Fibroblast of lung (primary cell): ENCODE measurements around the gene TSHZ2. TPM values are rescaled to one million over a fixed set of nuclear protein-coding genes. Genes with fewer than 3 reads are reported as not detected.
A peak's percentile ranks its signal among the peaks of the same experiment; 100 is the strongest.

Source experiments
- DNase-seq, 2 donors: peaks; one replicate each; pipeline versions ENCODE4 v3.0.0 to v3.0.0-alpha.2; 2010; ENCODE audit warnings: low read depth in 2 of 2
- H2AFZ ChIP-seq: 2 replicates; pipeline ENCODE4 v1.5.1; 2012; ENCODE audit warnings: low read length, control low read depth, inconsistent platforms
- H3K27ac ChIP-seq: 2 replicates; pipeline ENCODE4 v1.5.1; 2011; ENCODE audit warnings: low read length, control low read depth; ENCODE audit not compliant: insufficient read depth
- H3K27me3 ChIP-seq: 2 replicates; pipeline ENCODE4 v1.5.1; 2011; ENCODE audit warnings: mild to moderate bottlenecking, low read length; ENCODE audit not compliant: control insufficient read depth, insufficient read depth
- H3K36me3 ChIP-seq: 2 replicates; pipeline ENCODE4 v1.5.1; 2011; ENCODE audit warnings: low read length; ENCODE audit not compliant: control insufficient read depth, insufficient read depth
- H3K4me1 ChIP-seq: 2 replicates; pipeline ENCODE4 v1.5.1; 2011; ENCODE audit warnings: low read length; ENCODE audit not compliant: control insufficient read depth, insufficient read depth; ENCODE audit errors: extremely low read depth
- H3K4me2 ChIP-seq: 2 replicates; pipeline ENCODE4 v1.5.1; 2011; ENCODE audit warnings: low read length, control low read depth; ENCODE audit not compliant: insufficient read depth; ENCODE audit errors: extremely low read depth
- H3K4me3 ChIP-seq, 4 experiments: fragments of 200-600 bp in 1 of 4; sonication (generic) in 1 of 4; replicated peaks in 1 of 4; 2 replicates each; pipeline ENCODE4 v1.5.1; 2011 to 2016; ENCODE audit warnings: low read length in 4 of 4, low read depth in 3 of 4, mild to moderate bottlenecking in 3 of 4, control low read depth in 2 of 4, inconsistent platforms in 1 of 4, mixed read lengths in 1 of 4; ENCODE audit not compliant: insufficient read depth in 1 of 4; ENCODE audit errors: control extremely low read depth in 1 of 4
- H3K79me2 ChIP-seq: 2 replicates; pipeline ENCODE4 v1.5.1; 2012; ENCODE audit warnings: mild to moderate bottlenecking, low read length, inconsistent platforms; ENCODE audit not compliant: control insufficient read depth, insufficient read depth
- H3K9ac ChIP-seq: 2 replicates; pipeline ENCODE4 v1.5.1; 2011; ENCODE audit warnings: mild to moderate bottlenecking, low read length, control low read depth; ENCODE audit not compliant: insufficient read depth
- H3K9me3 ChIP-seq: 2 replicates; pipeline ENCODE4 v1.5.1; 2012; ENCODE audit warnings: low read depth, low read length; ENCODE audit not compliant: control insufficient read depth, insufficient read depth
- H4K20me1 ChIP-seq: 2 replicates; pipeline ENCODE4 v1.5.1; 2011; ENCODE audit warnings: low read length; ENCODE audit not compliant: control insufficient read depth, insufficient read depth; ENCODE audit errors: extremely low read depth
- CTCF ChIP-seq, 2 donors: IDR thresholded peaks in 1 of 2; conservative IDR thresholded peaks in 1 of 2; 1 replicate in 1 of 2; 2 replicates in 1 of 2; pipeline ENCODE4 v1.5.1; 2011 to 2012; ENCODE audit warnings: low read length in 2 of 2, control low read depth in 1 of 2, inconsistent platforms in 1 of 2, low read depth in 1 of 2, mild to moderate bottlenecking in 1 of 2
- EZH2 ChIP-seq: IDR thresholded peaks from 2 replicates; pipeline ENCODE4 v1.5.1; 2012; ENCODE audit warnings: low read length, control low read depth, mild to moderate bottlenecking; ENCODE audit errors: missing control alignments
- polyA plus RNA-seq, 2 donors: library from polyadenylated mRNA; depleted of rRNA in 1 of 2; stranded (reverse) in 1 of 2; unstranded in 1 of 2; fragments of >200 nt; gene quantifications; 2 replicates each; pipeline ENCODE4 v1.2.1, GENCODE V29; 2011 to 2012; ENCODE audit warnings: missing spikeins in 1 of 2
- total RNA-seq: library from RNA; depleted of rRNA; stranded (reverse); fragments of >200 nt; gene quantifications from 2 replicates; pipeline ENCODE4 v1.2.1, GENCODE V29; 2014

TSHZ2 gene
- total and polyA plus RNA-seq, 2 donors (not counting 1 experiment from before 2014, with no cell fraction given), result 0.15 to 2.6 TPM

- TF ChIP-seq CTCF (conservative IDR thresholded peaks at IDR 0.05 in 1 of 2, IDR thresholded peaks at IDR 0.05 in 1 of 2; ENCODE audit: low read depth in 1 of 2, low read length in 2 of 2) (no peak), EZH2 (no peak)
- H3K36me3 ChIP-seq, result no peaks in the 10 kb centered on the region
These were observed 180.1 kb downstream of the TSHZ2 start for GRCh38 chr20:53152228-53152627.

GRCh38 chr20:53154540-53154939, 182.4 kb downstream of the TSHZ2 start:
- Histone ChIP-seq H3K4me3 (no peak overlapping the region), H3K79me2 (no peaks in the 10 kb centered on the region), H4K20me1 (no peaks in the 10 kb centered on the region), H3K9me3 (no peaks in the 10 kb centered on the region), H3K36me3 (no peaks in the 10 kb centered on the region), H3K4me2 (no peak overlapping the region), H3K27me3 (no peaks in the 10 kb centered on the region), H3K9ac (no peak overlapping the region), H2AFZ (no peak overlapping the region), H3K4me1 (no peaks in the 10 kb centered on the region), H3K27ac (no peak overlapping the region)
- DNase-seq, result peak in 1 of 2 donors; percentile 78
- TF ChIP-seq CTCF (conservative IDR thresholded peaks at IDR 0.05 in 1 of 2, IDR thresholded peaks at IDR 0.05 in 1 of 2; ENCODE audit: low read depth in 1 of 2, low read length in 2 of 2) (no peak), EZH2 (no peak)

More at GRCh38 chr20:53152228-53152627, 180.1 kb downstream of the TSHZ2 start:
- Histone ChIP-seq H3K9ac (no peak overlapping the region), H3K27ac (no peak overlapping the region), H3K9me3 (no peaks in the 10 kb centered on the region), H4K20me1 (no peaks in the 10 kb centered on the region), H3K79me2 (no peaks in the 10 kb centered on the region), H3K27me3 (no peaks in the 10 kb centered on the region), H3K4me1 (no peaks in the 10 kb centered on the region), H2AFZ (no peak overlapping the region), H3K4me2 (no peak overlapping the region), H3K4me3 (no peak overlapping the region)
- no peak for DNase-seq

GRCh38 chr20:53157443-53158408, 185.6 kb downstream of the TSHZ2 start:
- H3K9me3 ChIP-seq, result no peaks in the 10 kb centered on the region
- no peaks in the 10 kb centered on the region for H3K79me2 ChIP-seq
- H3K4me3 ChIP-seq, result no peak overlapping the region
- H3K4me1 ChIP-seq, result no peaks in the 10 kb centered on the region
- H3K9ac ChIP-seq, result no peak overlapping the region
- H3K4me2 ChIP-seq, result no peak overlapping the region
- H2AFZ ChIP-seq, result no peak overlapping the region
- peak; percentile 11 to 52 for DNase-seq
- no peaks in the 10 kb centered on the region for H4K20me1 ChIP-seq
- no peaks in the 10 kb centered on the region for H3K27me3 ChIP-seq
- H3K27ac ChIP-seq, result no peak overlapping the region
- no peak for TF ChIP-seq EZH2
- peak; percentile 57 to 65 for TF ChIP-seq CTCF (conservative IDR thresholded peaks at IDR 0.05 in 1 of 2, IDR thresholded peaks at IDR 0.05 in 1 of 2; ENCODE audit: low read depth in 1 of 2, low read length in 2 of 2)
- H3K36me3 ChIP-seq, result no peaks in the 10 kb centered on the region
